ENCODE data around the gene BRIP1.
"Not testable (repeated sequence)": the region's sequence is repeated elsewhere in the genome, so short reads cannot be mapped to it uniquely, and the experiment has no call there.

BRIP1 gene

DNA sequence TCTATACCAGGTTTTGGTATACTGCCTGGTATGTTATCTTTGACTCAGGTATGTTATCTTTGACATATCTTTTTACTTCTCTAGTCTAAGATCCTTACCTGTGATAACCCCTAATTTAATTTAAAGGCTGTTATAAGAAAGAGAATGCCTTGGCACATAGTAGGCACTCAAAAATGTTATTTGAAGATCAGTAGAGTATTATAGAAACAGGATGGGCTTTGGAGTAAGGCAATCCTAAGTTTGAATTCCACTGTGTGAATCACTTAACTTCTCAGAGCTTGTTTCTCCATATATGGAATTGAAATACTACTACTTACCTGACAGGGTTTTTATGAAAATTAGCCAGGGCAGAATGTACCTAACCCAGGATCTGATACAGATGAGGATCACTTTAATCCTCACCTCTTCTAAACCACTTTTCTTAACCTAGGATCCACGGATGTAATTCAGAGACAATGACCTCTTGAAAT, 1.2 kb downstream of the BRIP1 start:
- DNase-seq = peak in 1 of 6 experiments; percentile 4

DNA sequence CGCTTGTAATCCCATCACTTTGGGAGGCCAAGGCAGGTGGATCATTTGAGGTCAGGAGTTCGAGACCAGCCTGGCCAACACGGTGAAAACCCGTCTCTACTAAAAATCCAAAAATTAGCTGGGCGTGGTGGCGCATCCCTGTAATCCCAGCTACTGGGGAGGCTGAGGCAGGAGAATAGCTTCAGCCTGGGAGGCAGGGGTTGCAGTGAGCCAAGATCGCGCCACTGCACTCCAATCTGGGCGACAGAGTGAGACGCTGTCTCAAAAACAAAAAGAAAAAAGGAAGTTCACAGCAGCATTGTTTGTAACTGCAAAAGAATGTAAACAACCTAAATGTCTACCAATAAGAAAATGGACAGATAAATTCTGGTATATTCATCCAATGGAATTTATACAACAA, 2.9 kb downstream of the BRIP1 start:
- not testable (repeated sequence) for DNase-seq

DNA sequence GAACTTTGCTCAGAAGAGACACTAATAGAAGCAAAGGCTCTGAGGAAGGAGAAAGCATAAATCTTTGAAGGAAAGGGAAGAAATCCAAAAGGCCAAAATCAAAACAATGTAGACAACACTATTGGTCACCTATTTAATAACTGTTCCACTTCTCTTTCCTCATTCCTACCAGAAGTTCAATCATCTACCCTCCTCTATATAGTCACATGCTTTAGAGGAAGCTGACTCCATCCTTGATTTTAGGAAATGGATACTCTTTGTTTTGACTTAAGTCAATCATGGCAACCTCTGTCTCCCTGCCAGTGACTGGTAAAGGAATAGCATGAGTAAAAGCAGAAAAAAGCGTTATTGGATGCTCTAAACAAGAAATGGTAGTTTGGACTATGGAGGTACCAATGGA, 7.3 kb downstream of the BRIP1 start:
- no peak for DNase-seq

DNA sequence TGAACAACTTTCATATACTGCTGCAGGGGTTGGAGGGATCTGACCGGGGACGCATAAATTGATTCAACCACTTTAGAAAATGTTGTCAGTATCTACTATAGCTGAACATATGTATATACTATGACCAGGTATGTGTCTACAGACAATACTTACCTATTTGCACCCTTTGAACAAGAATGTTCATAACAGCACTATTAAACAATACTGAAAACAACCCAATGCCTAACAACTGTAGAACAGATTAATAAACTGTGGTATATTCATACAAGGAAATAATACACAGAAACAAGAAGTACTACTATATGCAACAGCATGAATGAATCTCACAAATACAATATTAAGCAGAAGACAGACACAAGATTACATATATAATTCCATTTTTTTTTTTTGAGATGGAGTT, 10.5 kb downstream of the BRIP1 start:
- DNase-seq = no peak

DNA sequence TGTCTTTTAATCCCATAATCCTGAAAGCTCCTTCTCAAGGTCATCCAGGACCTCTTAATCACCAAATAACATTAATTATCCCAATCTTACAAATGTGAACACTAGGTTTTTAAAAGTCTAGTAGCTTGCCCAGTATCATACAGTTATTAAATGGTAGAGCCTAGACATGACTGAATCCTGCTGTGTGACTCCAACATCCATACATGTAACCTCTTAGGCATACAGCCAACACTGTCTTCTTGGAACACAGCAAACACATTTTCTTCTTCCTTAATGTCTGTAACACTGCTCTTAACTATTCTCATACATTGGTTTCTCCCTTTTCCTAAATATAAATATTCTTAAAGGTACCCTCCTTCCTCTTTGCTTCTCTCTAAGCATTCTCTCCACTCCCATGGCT, 13.7 kb downstream of the BRIP1 start:
- no peak for DNase-seq

DNA sequence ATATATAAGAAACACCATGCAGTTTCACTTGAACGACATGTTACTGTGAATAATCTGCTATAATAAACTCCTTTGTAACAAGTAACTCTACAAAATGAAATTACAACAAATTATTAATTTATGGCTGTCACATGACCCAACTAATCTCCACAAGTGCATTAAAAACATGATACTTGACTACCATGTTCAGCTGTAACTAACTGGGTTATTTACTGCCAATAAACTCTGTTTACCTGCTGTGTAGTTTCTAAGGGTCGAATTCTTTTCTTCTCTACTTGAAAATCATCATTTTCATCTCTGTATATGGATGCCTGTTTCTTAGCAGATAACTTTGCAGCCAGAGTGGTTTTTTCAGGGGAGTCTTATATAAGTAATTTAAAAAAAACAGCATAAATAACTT, 14.4 kb downstream of the BRIP1 start:
- DNase-seq = no peak

DNA sequence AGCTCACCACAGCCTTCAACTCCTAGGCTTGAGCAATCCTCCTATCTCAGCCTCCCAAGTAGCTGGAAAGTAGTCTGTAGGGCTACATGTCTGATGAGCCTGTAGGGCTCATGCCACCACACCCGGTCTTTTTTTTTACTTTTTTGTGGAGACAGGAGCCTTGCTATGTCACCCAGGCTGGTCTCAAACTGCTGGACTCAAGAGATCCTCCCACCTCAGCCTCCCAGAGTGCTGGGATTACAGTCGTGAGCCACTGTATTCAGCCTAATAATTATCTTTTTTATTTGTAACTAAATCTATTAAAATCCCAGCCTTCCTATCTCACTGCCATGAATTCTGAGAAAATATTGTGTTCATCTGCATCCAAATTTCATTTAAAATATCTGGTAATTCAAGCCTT, 15.1 kb downstream of the BRIP1 start:
- DNase-seq = no peak

DNA sequence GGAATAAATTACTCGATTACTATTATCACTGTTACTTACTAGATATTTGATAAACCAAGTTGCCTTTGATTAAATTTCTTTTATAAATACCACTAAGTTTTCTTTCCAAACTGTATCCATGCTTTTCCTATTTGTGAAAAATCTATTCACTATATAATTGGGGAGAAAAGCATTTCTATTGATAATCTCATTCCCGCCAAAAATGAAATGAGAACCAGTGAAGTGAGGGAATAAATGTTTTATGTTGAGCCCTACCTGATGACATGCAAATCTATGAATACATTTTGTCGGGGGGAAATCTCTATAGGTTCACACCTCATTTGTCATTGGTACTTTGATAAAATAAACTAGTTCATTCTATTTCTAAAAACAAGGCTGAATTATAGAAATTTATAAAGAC, 15.7 kb downstream of the BRIP1 start:
- DNase-seq = no peak

DNA sequence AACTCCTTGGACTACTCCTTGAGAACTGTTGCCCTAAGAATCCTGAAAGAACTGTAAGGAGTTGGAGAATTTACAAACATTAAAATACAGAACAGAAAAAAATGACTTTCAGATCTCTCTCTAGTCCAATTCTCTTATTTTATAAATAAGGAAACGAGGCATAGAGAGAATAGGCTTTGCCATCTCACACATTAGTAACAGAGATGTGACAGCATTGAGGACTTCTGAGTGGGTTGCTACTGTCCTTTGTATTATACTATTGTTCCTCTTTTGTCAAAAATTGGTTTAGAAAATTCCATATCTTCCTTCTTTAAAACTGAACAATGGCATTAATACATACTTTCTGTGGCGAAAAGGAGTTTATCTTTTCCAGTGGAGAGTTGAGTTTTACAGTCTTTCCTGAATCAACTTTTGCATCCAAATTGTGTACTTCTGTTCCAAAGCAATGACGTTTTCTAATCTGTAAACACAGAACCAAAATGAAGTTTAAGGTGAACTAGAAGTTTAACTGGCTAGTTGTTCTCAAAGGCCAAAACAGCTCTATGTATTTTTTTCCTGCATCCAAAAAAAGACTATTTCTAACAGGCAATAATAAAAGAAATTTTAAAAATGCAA, 16.5 kb downstream of the BRIP1 start:
- no peak for DNase-seq

DNA sequence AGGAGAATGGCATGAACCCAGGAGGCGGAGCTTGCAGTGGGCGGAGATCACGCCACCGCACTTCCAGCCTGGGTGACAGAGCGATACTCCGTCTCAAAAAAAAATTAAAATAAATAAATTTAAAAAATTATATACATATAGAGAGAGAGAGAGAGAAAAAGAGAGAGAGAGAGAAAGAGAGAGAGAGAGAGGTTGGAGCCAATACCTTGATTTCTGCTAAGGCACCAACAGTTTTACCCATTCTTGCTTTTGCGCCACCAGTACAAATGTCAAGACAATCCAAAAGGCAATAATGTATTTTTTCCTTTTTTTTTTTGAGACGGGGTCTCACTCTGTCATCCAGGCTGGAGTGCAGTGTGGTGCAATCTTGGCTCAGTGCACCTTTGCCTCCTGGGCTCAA, 17.2 kb downstream of the BRIP1 start:
- no peak for DNase-seq

DNA sequence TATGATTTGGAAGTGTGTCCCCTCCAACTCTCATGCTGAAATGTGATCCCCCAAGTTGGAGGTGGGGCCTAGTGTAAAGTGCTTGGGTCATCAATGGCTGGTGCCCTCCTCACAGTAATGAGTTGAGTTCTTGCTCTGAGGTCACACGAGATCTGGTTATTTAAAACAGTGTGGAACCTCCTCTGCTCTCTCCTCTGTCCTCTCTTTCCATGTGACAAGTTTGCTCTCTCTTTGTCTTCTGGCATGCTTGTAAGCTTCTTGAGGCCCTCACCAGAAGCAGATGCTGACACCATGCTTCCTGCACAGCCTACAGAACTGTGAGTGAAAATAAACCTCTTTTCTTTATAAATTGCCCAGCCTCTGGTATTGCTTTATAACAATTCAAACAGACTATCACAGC, 19.9 kb downstream of the BRIP1 start:
- no peak for DNase-seq

DNA sequence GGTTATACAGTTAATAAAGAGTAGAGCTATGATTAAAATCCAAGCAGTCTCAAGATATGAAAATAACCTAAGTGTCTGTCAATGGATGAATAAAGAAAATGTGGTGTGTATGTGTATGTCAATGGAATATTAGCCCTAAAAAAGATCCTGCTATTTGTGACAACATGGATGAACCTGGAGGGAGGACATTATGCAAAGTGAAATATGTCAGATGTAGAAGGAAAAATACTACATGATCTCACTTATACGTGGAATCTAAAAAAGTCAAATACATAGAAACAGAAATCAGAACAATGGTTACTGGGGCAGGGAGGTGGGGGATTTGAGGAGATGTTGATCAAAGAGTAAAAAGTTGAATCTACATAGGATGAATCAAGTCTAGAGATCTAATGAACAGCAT, 20.4 kb downstream of the BRIP1 start:
- no peak for DNase-seq

DNA sequence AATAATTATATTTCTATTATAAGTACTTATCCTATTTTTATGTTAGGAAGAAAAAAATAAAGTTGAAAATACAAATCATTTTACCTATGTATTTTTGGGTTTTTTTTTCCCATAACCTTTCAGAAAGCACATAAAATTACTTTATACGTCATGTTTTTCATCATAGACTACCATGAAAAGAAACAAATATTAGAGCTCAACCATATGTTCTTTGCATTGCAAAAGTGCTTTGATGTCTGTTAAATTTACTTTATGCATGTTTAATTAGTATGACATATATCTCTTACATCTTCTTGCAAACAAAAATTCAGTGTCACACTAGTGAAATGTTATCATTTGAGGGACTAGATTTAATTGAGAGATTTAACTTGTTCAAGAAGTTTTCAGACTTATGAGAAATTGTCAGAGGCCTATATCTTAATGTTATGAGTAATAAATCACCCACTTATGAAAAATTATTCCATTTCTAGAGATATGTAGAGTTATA, 24.0 kb downstream of the BRIP1 start:
- DNase-seq = no peak

DNA sequence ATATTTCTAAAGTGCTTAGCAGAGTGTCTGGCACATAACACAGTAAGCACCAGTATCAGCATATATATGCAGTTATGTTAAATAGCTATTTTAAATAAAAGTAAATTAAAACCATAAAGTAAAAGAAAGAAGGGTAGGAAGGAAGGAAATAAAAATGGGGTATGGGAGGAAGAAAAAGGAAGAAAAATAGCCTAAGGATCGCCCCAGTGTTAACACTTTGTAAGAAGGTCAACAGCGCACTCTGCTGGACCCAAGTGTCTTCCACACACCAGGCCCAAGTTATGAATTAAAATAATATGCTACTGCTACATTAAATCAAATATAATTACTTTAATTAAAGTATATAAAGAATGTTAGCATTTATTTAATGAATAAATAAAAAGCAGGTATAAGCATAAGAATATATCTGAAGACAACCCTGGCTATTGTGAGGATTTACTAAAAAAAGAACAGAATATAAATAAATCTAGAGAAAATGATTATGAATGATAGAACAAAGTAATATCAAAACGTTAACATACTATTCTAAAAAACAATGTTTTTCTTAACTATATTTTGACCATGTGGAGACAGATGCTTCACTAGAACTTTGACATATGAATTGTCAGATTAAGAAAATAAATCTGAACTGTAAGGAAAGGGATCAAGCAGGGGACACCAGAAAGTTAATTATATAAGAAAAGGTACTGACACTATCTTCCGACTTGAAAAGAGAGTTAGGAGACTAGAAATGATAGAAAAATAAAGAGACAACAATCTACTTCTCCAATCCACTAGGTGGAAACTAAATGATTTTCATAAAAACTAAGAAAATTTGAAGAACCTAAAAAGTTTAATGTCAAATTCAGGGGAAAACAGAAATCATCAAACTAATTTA, 25.9 kb downstream of the BRIP1 start:
- peak in 5 of 6 experiments; percentile 4 to 26 (median 13) for DNase-seq

DNA sequence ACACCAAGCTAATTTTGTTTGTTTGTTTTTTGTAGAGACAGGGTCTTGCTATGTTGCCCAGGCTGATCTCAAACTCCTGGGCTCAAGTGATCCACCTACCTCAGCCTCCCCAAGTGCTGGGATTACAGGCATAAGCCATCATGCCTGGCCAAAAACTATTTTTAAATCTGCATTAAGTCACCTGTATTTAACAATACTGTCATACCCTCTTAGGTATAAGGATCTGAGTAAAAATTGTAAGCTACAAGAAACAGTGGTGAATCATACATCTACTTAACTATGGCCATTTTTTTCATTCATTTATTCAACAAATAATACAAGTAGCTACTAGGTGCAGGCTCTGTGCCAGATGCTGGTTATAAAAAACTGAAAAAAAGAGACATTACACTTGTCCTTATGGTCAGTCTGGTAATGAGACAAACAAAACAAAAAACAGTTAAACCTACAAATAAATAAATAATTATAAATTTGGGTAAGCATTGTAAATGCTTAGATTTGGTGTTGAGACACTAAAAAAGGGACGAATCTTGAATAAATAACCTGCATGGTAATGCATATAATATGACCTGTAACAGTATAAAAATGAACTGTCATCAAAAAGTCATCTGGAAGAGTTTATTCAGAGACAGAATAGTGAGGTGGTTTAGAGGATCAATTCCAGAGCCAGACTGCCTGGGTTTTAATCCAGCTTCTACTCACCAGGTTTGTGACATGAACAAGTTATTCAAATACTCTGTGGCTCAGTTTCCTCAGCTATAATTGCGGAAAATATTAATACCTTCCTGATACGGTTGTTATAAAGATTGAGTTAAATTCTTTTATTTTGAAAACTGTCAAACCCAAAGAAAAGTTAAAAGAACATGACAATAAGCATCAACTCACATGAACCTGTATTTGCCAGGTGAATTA, 26.8 kb downstream of the BRIP1 start:
- no peak for DNase-seq

DNA sequence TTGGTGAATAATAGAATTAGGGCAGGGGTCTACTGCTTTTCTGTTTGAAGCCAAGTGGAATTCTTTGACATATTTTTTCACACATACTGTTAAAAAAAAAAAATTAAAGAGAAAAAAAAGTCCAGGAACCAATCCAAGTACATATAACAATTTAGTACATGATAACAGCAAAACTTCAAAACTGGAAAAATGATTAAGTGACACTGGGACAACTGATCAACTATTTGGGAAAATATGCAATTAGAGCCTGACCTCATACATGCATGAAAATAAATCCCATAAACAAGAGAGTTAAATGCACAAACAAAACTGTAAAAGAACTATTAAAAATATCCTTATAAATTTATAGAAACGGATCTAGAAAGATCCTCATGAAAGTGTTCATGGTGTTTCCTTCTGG, 27.7 kb downstream of the BRIP1 start:
- DNase-seq = no peak

DNA sequence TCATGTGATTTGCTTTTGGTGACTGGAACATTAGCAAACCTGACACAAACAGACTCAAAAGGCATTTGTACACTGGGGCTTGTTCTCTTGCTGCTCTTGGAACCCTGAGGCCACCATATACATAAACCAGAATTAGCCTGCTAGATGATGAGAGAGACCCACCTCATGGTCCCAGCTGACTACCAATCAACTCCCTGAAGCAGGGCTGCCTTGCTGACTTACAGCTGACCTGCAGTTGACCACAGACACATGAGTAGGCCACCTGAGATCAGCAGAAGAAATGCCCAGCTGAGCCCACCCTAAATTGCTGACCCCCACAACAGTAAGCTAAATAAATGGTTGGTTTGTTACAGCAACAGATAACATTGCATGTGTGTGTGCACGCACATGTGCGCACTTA, 28.7 kb downstream of the BRIP1 start:
- no peak for DNase-seq

DNA sequence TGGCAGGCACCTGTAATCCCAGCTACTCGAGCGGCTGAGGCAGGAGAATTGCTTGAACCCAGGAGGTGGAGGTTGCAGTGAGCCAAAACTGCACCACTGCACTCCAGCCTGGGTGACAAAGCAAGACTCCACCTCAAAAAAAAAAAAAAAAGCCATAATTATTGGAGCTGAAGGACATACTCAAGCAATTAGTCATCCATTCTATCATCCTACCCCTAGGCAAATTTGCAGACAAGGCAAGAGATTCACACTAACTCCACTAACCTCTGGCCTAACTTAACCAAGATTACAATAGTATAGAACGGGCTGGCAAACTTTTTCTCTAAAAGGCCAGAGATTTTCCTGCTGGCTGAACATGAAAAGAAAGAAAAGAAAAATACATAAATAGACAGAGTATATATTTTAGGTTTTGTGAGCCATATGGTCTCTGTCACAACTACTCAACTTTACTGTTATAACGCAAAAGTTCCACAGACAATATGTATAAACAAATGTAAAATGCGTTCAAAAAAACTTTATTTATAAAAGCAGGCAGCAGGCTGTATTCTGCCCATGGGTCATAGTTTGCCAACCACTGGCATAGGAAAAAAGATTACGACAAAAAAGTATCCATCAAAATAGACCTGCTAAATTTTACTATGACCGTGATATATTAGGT, 29.7 kb downstream of the BRIP1 start:
- DNase-seq = no peak

DNA sequence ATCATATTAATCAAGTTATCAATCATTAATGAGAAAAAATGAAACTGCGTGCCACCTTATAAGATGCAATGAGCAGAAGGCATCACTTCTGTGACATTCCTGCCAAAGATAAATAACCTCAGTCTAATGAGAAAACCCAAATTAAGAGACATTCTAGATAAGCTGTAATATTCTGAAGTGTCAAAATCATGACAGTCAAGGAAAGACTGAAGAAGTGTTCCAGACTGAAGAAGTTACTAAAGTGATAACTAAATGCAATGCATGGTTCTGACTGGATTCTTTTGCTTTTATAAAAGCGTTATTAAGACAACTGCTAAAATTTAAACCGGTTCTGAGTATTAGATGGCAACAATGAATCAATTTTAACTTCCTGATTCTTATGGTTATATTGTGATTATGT, 30.9 kb downstream of the BRIP1 start:
- no peak for DNase-seq

DNA sequence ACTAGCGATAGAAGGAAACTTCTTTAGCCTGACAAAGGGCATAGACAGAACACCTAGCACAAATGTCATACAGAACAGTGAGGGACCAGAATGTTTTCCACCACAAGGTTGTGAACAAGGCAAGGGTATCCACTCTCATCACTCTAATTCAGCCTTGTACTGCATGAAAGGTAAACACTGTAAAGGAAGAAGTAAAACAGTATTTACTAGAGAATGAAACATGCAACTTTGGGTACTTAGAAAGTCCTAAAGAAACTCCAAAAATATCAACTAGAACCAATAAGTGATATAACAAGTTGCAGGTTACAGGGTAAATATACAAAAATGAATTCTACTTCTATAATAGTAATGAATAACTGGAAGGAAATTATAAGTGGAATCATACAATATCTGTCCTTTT, 32.2 kb downstream of the BRIP1 start:
- DNase-seq = no peak

DNA sequence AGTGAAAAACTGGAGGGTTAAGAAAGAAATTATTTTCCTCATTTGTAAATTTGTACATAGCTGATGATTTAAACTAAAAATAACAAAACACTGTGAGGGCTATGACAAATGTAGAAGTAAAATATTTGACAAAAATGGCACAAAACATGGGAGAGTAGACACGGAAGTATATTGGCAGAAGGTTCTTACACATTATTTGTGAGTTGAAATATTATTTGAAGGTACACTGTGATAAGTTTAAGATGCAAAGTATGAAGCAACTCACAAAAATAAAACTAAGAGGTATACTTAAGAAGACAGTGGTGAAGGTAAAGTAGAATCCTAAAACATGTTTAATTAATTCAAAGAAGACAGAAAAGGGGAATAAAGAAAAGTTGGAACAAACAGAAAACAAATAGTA, 34.6 kb downstream of the BRIP1 start:
- no peak for DNase-seq

DNA sequence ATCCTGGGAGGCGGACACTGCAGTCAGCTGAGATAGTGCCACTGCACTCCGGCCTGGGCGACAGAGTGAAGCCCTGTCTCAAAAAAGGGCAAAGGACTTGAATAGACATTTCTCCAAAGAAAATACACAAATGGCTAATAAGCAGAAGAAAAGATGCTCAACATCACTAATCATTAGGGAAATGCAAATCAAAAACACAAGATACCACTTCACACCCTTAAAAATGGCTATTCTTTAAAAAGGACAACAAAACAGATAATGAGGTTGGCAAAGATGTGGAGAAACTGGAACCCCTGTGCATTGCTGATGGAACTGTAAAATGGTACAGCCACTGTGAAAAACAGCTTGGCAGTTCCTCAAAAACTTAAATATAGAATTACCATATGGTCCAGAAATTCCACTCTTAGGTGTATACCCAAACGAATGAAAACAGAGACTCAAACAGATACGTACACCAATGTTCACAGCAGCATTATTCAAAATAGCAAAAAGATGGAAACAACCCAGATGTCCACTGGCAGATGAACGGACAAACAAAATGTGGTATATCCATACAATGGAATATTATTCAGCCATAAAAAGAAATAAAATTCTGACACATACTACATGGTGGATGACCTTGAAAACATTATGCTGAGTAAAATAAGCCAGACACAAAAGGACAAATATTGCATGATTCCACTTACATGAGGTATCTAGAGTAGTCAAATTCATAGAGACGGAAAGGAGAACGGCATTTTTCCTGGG, 35.5 kb downstream of the BRIP1 start:
- DNase-seq = no peak
